HL-60 (cell line): ENCODE data around the gene PLA2G4E.

Experiments
- DNase-seq, 2 experiments: peaks; one replicate each; pipeline ENCODE4 v3.0.0-alpha.2; 2010 to 2020; ENCODE audit warnings: low read depth in 1 of 2, low spot score in 1 of 2
- H3K27ac ChIP-seq: fragments of 250-450 bp; sonication (Bioruptor Pico); replicated peaks from 2 replicates; pipeline ENCODE4 v1.5.1; 2020; ENCODE audit warnings: mild to moderate bottlenecking, moderate library complexity
- H3K27me3 ChIP-seq: fragments of 250-450 bp; sonication (Bioruptor Pico); 2 replicates; pipeline ENCODE4 v1.5.1; 2021; ENCODE audit warnings: mild to moderate bottlenecking, moderate library complexity; ENCODE audit not compliant: insufficient read depth, poor library complexity, severe bottlenecking
- H3K4me3 ChIP-seq: replicated peaks from 2 replicates; pipeline ENCODE4 v1.5.1; 2011; ENCODE audit warnings: mild to moderate bottlenecking, control low read depth, low read length; ENCODE audit not compliant: insufficient read depth
- CTCF ChIP-seq: IDR thresholded peaks from one replicate; pipeline ENCODE4 v1.5.1; 2011; ENCODE audit warnings: low read length, control low read depth, inconsistent platforms; ENCODE audit not compliant: insufficient read depth
- GABPA ChIP-seq: IDR thresholded peaks from 2 replicates; pipeline ENCODE4 v1.6.1; 2012; ENCODE audit warnings: low read depth
- POLR2AphosphoS5 ChIP-seq: IDR thresholded peaks from 2 replicates; pipeline ENCODE4 v1.6.1; 2012; ENCODE audit warnings: low read depth
- REST ChIP-seq: IDR thresholded peaks from 2 replicates; pipeline ENCODE4 v1.6.1; 2012; ENCODE audit warnings: low read depth; ENCODE audit not compliant: insufficient replicate concordance
- SPI1 ChIP-seq: IDR thresholded peaks from 2 replicates; pipeline ENCODE4 v1.6.1; 2012; ENCODE audit warnings: low read depth, mild to moderate bottlenecking, borderline replicate concordance

PLA2G4E gene

GRCh38 chr15:42021593-42021992, 751 bp upstream of the PLA2G4E start:
- no peak for DNase-seq
- no peak for TF ChIP-seq POLR2AphosphoS5
- TF ChIP-seq GABPA, result no peak
- TF ChIP-seq CTCF, result no peak
- TF ChIP-seq REST, result no peak
- no peak for TF ChIP-seq SPI1
- Histone ChIP-seq H3K4me3 (no peak overlapping the region), H3K27me3 (peaks cover 4% of the 10 kb centered on the region), H3K27ac (no peak overlapping the region)

GRCh38 chr15:42018306-42019224, 2.3 kb downstream of the PLA2G4E start:
- no peak for DNase-seq
- no peak overlapping the region for H3K27ac ChIP-seq
- no peaks in the 10 kb centered on the region for H3K27me3 ChIP-seq
- TF ChIP-seq SPI1 (no peak), REST (no peak), CTCF (no peak), GABPA (no peak), POLR2AphosphoS5 (no peak)
- no peak overlapping the region for H3K4me3 ChIP-seq

- Histone ChIP-seq H3K27ac (no peak overlapping the region), H3K27me3 (no peaks in the 10 kb centered on the region), H3K4me3 (no peak overlapping the region)
- TF ChIP-seq CTCF (no peak), GABPA (no peak), REST (no peak), SPI1 (no peak), POLR2AphosphoS5 (no peak)
- DNase-seq, result no peak
These were observed 3.9 kb downstream of the PLA2G4E start for GRCh38 chr15:42016971-42017370.
